Nephron progenitor cell (in vitro differentiated cells): ENCODE data around the gene ZNF35.
"Not testable (repeated sequence)": the region's sequence is repeated elsewhere in the genome, so short reads cannot be mapped to it uniquely, and the experiment has no call there.

Source experiments
- DNase-seq: peaks from one replicate; pipeline ENCODE4 v3.0.0; 2021
- H3K27ac Mint-ChIP-seq: 2 replicates; pipeline ENCODE4 v1.8.0; 2021; ENCODE audit warnings: mild to moderate bottlenecking, moderate library complexity, mixed read lengths
- H3K27me3 Mint-ChIP-seq: 2 replicates; pipeline ENCODE4 v1.8.0; 2021; ENCODE audit warnings: mild to moderate bottlenecking, low read depth, mixed read lengths; ENCODE audit not compliant: poor library complexity
- H3K36me3 Mint-ChIP-seq: 2 replicates; pipeline ENCODE4 v1.8.0; 2021; ENCODE audit warnings: low read depth, mixed read lengths
- H3K4me1 Mint-ChIP-seq: 2 replicates; pipeline ENCODE4 v1.8.0; 2021; ENCODE audit warnings: mixed read lengths
- H3K4me3 Mint-ChIP-seq: 2 replicates; pipeline ENCODE4 v1.8.0; 2021; ENCODE audit warnings: mild to moderate bottlenecking, moderate library complexity, mixed read lengths
- H3K9me3 Mint-ChIP-seq: 2 replicates; pipeline ENCODE4 v1.8.0; 2021; ENCODE audit warnings: mild to moderate bottlenecking, moderate library complexity, mixed read lengths
- TF ChIP-seq, protein P1 (sequence below): fragments of 200-600 bp; sonication (generic); IDR thresholded peaks from 2 replicates; pipeline ENCODE4 v1.5.0; 2021; ENCODE audit warnings: antibody characterized with exemption

The ZNF35 gene

GRCh38 chr3:44659015-44659414 lies 10.5 kb downstream of the ZNF35 start:
- no peak overlapping the region for H3K4me3 Mint-ChIP-seq
- H3K9me3 Mint-ChIP-seq: peaks cover 63% of the 10 kb centered on the region
- H3K27me3 Mint-ChIP-seq: peaks cover 3% of the 10 kb centered on the region
- no peak for DNase-seq
- H3K36me3 Mint-ChIP-seq: peaks cover 99% of the 10 kb centered on the region
- TF ChIP-seq, protein P1, sequence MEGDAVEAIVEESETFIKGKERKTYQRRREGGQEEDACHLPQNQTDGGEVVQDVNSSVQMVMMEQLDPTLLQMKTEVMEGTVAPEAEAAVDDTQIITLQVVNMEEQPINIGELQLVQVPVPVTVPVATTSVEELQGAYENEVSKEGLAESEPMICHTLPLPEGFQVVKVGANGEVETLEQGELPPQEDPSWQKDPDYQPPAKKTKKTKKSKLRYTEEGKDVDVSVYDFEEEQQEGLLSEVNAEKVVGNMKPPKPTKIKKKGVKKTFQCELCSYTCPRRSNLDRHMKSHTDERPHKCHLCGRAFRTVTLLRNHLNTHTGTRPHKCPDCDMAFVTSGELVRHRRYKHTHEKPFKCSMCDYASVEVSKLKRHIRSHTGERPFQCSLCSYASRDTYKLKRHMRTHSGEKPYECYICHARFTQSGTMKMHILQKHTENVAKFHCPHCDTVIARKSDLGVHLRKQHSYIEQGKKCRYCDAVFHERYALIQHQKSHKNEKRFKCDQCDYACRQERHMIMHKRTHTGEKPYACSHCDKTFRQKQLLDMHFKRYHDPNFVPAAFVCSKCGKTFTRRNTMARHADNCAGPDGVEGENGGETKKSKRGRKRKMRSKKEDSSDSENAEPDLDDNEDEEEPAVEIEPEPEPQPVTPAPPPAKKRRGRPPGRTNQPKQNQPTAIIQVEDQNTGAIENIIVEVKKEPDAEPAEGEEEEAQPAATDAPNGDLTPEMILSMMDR: no peak
- no peaks in the 10 kb centered on the region for H3K4me1 Mint-ChIP-seq
- H3K27ac Mint-ChIP-seq: no peak overlapping the region

DNA sequence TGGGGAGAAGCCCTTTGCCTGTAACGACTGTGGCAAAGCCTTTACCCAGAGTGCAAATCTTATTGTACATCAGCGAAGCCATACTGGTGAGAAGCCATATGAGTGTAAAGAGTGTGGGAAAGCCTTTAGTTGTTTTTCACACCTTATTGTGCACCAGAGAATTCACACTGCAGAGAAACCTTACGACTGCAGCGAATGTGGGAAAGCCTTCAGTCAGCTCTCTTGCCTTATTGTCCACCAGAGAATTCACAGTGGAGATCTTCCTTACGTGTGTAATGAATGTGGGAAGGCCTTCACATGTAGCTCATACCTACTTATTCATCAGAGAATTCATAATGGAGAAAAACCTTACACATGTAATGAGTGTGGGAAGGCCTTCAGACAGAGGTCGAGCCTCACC lies 10.9 kb downstream of the ZNF35 start:
- Mint-ChIP-seq H3K4me3 (no peak overlapping the region), H3K36me3 (peaks cover 99% of the 10 kb centered on the region), H3K4me1 (no peaks in the 10 kb centered on the region), H3K9me3 (peaks cover 63% of the 10 kb centered on the region), H3K27ac (no peak overlapping the region), H3K27me3 (peaks cover 3% of the 10 kb centered on the region)
- DNase-seq: no peak
- TF ChIP-seq, protein P1: no peak

- peaks cover 73% of the 10 kb centered on the region for H3K9me3 Mint-ChIP-seq
- TF ChIP-seq, protein P1: no peak
- H3K27ac Mint-ChIP-seq: no peak overlapping the region
- no peaks in the 10 kb centered on the region for H3K4me1 Mint-ChIP-seq
- peaks cover 99% of the 10 kb centered on the region for H3K36me3 Mint-ChIP-seq
- H3K4me3 Mint-ChIP-seq: no peak overlapping the region
- no peaks in the 10 kb centered on the region for H3K27me3 Mint-ChIP-seq
- DNase-seq: no peak
Observed at GRCh38 chr3:44661189-44661588, 12.7 kb downstream of the ZNF35 start.

- H3K4me3 Mint-ChIP-seq: no peak overlapping the region
- no peak overlapping the region for H3K27ac Mint-ChIP-seq
- H3K4me1 Mint-ChIP-seq: no peaks in the 10 kb centered on the region
- TF ChIP-seq, protein P1: no peak
- H3K27me3 Mint-ChIP-seq: no peaks in the 10 kb centered on the region
- peaks cover 72% of the 10 kb centered on the region for H3K36me3 Mint-ChIP-seq
- H3K9me3 Mint-ChIP-seq: peaks cover 40% of the 10 kb centered on the region
- no peak for DNase-seq
Observed at GRCh38 chr3:44665173-44665572, 16.6 kb downstream of the ZNF35 start.

- Mint-ChIP-seq H3K9me3 (peaks cover 34% of the 10 kb centered on the region), H3K4me3 (no peak overlapping the region), H3K27ac (no peak overlapping the region), H3K4me1 (no peaks in the 10 kb centered on the region), H3K36me3 (peaks cover 61% of the 10 kb centered on the region), H3K27me3 (no peaks in the 10 kb centered on the region)
- TF ChIP-seq, protein P1: no peak
- DNase-seq: no peak
Observed at GRCh38 chr3:44666346-44666745, 17.8 kb downstream of the ZNF35 start.

- no peak for DNase-seq
Observed at GRCh38 chr3:44669760-44670159, 21.2 kb downstream of the ZNF35 start.

DNA sequence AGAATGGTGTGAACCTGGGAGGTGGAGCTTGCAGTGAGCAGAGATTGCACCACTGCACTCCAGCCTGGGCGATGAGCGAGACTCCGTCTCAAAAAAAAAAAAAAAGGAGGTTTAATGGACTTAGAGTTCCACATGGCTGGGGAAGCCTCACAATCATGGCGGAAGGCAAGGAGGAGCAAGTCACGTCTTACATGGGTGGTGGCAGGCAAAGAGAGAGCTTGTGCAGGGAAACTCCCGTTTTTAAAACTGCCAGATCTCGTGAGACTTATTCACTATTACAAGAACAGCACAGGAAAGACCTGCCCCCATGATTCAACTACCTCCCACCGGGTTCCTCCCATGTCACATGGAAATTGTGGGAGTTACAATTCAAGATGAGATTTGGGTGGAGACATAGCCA lies 24.9 kb downstream of the ZNF35 start:
- H3K9me3 Mint-ChIP-seq: peaks cover 38% of the 10 kb centered on the region
- H3K27ac Mint-ChIP-seq, H3K4me3 Mint-ChIP-seq, H3K4me1 Mint-ChIP-seq, H3K27me3 Mint-ChIP-seq, DNase-seq: not testable (repeated sequence)
- peaks cover 18% of the 10 kb centered on the region for H3K36me3 Mint-ChIP-seq

More at GRCh38 chr3:44669760-44670159, 21.2 kb downstream of the ZNF35 start:
- Mint-ChIP-seq H3K27ac (no peak overlapping the region), H3K4me1 (no peaks in the 10 kb centered on the region), H3K9me3 (peaks cover 43% of the 10 kb centered on the region), H3K4me3 (no peak overlapping the region), H3K36me3 (peaks cover 45% of the 10 kb centered on the region), H3K27me3 (no peaks in the 10 kb centered on the region)
- TF ChIP-seq, protein P1: no peak
